AG04450 (cell line): ENCODE results near the gene ABI1. TPM values are rescaled to one million over a fixed set of nuclear protein-coding genes. Genes with fewer than 3 reads are reported as not detected.

ENCODE experiments used
- CTCF ChIA-PET: fragments of 300-600, 350-600 bp; formaldehyde crosslinking; extraction: SDS; loops from one replicate; lab custom pipeline; 2022; ENCODE audit warnings: antibody characterized with exemption, inconsistent platforms; lab: Charles Lee
- POLR2A ChIA-PET: fragments of 350-600 bp; formaldehyde crosslinking; extraction: SDS; loops from one replicate; lab custom pipeline; 2021; ENCODE audit warnings: antibody characterized with exemption, inconsistent platforms; lab: Yijun Ruan, JAX
- DNase-seq: peaks from one replicate; pipeline ENCODE4 v3.0.0-alpha.2; 2011; ENCODE audit warnings: low read depth, low spot score
- H3K27ac ChIP-seq: one replicate; pipeline ENCODE4 v1.5.1; 2012; ENCODE audit warnings: low read depth, low read length, control low read depth
- H3K27me3 ChIP-seq: one replicate; pipeline ENCODE4 v1.6.0; 2012; ENCODE audit warnings: low read length; ENCODE audit not compliant: control insufficient read depth, insufficient read depth
- H3K4me3 ChIP-seq: 2 replicates; pipeline ENCODE4 v1.5.1; 2011; ENCODE audit warnings: mild to moderate bottlenecking, low read depth, low read length, control low read depth
- H3K9me3 ChIP-seq: 2 replicates; pipeline ENCODE4 v1.5.1; 2012; ENCODE audit warnings: low read length; ENCODE audit not compliant: control insufficient read depth, insufficient read depth
- CTCF ChIP-seq: IDR thresholded peaks from 2 replicates; pipeline ENCODE4 v1.5.1; 2011; ENCODE audit warnings: low read depth, low read length, control low read depth, inconsistent platforms
- polyA plus RNA-seq: library from polyadenylated mRNA; depleted of rRNA; stranded (reverse); fragments of >200 nt; gene quantifications from 2 replicates; pipeline ENCODE4 v1.2.3, GENCODE V29; 2011

ABI1 gene
- polyA plus RNA-seq, 1 experiment: 64.2 TPM

- POLR2A ChIA-PET: no interaction called here
These were observed 19.6 kb downstream of the ABI1 start for GRCh38 chr10:26840938-26841732.

GRCh38 chr10:26839966-26840627 lies 20.7 kb downstream of the ABI1 start:
- TF ChIP-seq CTCF: no peak
- CTCF ChIA-PET: interaction anchor here (0.6 to 1.6 kb wide), 3 partner anchors 42 to 114 kb away, joined by 3 to 6 read pairs (median 5); no protein-coding TSS in a partner anchor
- no peak overlapping the region for H3K4me3 ChIP-seq
- no peaks in the 10 kb centered on the region for H3K9me3 ChIP-seq
- no peak overlapping the region for H3K27ac ChIP-seq
- peak; percentile 36 for DNase-seq
- POLR2A ChIA-PET: interaction anchor here (0.6 to 0.7 kb wide), 2 partner anchors 14 to 23 kb away, joined by 3 to 6 read pairs; no protein-coding TSS in a partner anchor
- no peaks in the 10 kb centered on the region for H3K27me3 ChIP-seq

More at GRCh38 chr10:26840938-26841732, 19.6 kb downstream of the ABI1 start:
- CTCF ChIA-PET: interaction anchor here (1.6 kb wide), 1 partner anchor 115 kb away, joined by 5 read pairs; no protein-coding TSS in a partner anchor
- no peak overlapping the region for H3K27ac ChIP-seq
- H3K27me3 ChIP-seq: no peaks in the 10 kb centered on the region
- no peak for TF ChIP-seq CTCF
- H3K9me3 ChIP-seq: no peaks in the 10 kb centered on the region
- no peak for DNase-seq
- H3K4me3 ChIP-seq: no peak overlapping the region

- CTCF ChIA-PET: interaction anchor here (1.1 kb wide), 1 partner anchor 111 kb away, joined by 3 read pairs; no protein-coding TSS in a partner anchor
- Histone ChIP-seq H3K27ac (no peak overlapping the region), H3K4me3 (no peak overlapping the region), H3K27me3 (no peaks in the 10 kb centered on the region), H3K9me3 (no peaks in the 10 kb centered on the region)
- TF ChIP-seq CTCF: no peak
- POLR2A ChIA-PET: no interaction called here
- no peak for DNase-seq
These were observed 23.6 kb downstream of the ABI1 start for GRCh38 chr10:26837139-26837538.

GRCh38 chr10:26835025-26835424 lies 25.7 kb downstream of the ABI1 start:
- no peak for TF ChIP-seq CTCF

GRCh38 chr10:26832960-26833359 lies 27.8 kb downstream of the ABI1 start:
- CTCF ChIA-PET: interaction anchor here (0.9 to 3.1 kb wide), 2 partner anchors 28 to 29 kb away, joined by 5 to 10 read pairs; partner anchors contain the start of gene ABI1
- DNase-seq: no peak
- TF ChIP-seq CTCF: no peak
- Histone ChIP-seq H3K27me3 (no peaks in the 10 kb centered on the region), H3K4me3 (no peak overlapping the region), H3K27ac (no peak overlapping the region), H3K9me3 (no peaks in the 10 kb centered on the region; the same call in 1 of the 2 replicates)
- POLR2A ChIA-PET: no interaction called here

More at GRCh38 chr10:26835025-26835424, 25.7 kb downstream of the ABI1 start:
- Histone ChIP-seq H3K27ac (no peak overlapping the region), H3K4me3 (no peak overlapping the region), H3K27me3 (no peaks in the 10 kb centered on the region), H3K9me3 (no peaks in the 10 kb centered on the region; the same call in 1 of the 2 replicates)
- ChIA-PET CTCF (interaction anchor here (0.6 to 3.1 kb wide), 2 partner anchors 11 to 26 kb away, joined by 5 to 10 read pairs; partner anchors contain the start of gene ABI1), POLR2A (no interaction called here)
- no peak for DNase-seq
